Heart left ventricle (tissue), 13 donors: ENCODE data around the gene FGF2.
"Not testable (repeated sequence)": the region's sequence is repeated elsewhere in the genome, so short reads cannot be mapped to it uniquely, and the experiment has no call there.

Experiments
- CTCF ChIP-seq, 12 donors: fragments of 200-600 bp; sonication (generic) in 4 of 12; IDR thresholded peaks; one replicate each; pipeline versions ENCODE4 v1.5.0 to v1.8.0; 2018 to 2022; ENCODE audit warnings: antibody characterized with exemption in 12 of 12, mild to moderate bottlenecking in 5 of 12
- POLR2A ChIP-seq, 2 donors: fragments of 450-650 bp; IDR thresholded peaks; one replicate each; pipeline ENCODE4 v1.6.1; 2017; ENCODE audit warnings: antibody characterized with exemption in 2 of 2, mild to moderate bottlenecking in 2 of 2, moderate library complexity in 2 of 2
- donor health status: ischemic (EF 13 %, LVEDD 7.1; RV severe dilation, severe dysfunction).
- donor health status: DM: no; HTN: yes; CAD: no.
- donor health status: DM: no; HTN: no; CAD: no.
- donor health status: ischemic (EF 25% LVEDD 6.9; RV normal size, moderate dysfunction).
- donor health status: ischemic (EF 25% LVEDD 5.7; RV mildly dilated, moderate dysfunction).
- donor health status: ischemic (EF 35%, LVEDD 5.7; RV mildly dilated, moderate dysfunction).
- donor health status: nonischemic (EF 11% LVEDD 7.7; RV severe dilation, severe dysfunction).
- donor health status: DM: yes; HTN: yes; CAD: no.
- donor health status: PGD.
- donor health status: ischemic (EF 29% LVEDD 5.4; RV normal size, mild dysfunction).
- donor health status: nonischemic (EF 23%, LVEDD 6.1; RV moderate dilation, normal function).

GRCh38 chr4:122812823-122813222 is 13.8 kb upstream of the FGF2 start:
- TF ChIP-seq CTCF, POLR2A (IDR thresholded peaks at IDR 0.05): not testable (repeated sequence)
